Peyer's patch (tissue), 4 donors: ENCODE results near the gene CHD9.

Source experiments
- POLR2A ChIP-seq, 2 donors: fragments of 450-650 bp; IDR thresholded peaks; one replicate each; pipeline ENCODE4 v1.5.1; 2017; ENCODE audit warnings: antibody characterized with exemption in 2 of 2, mild to moderate bottlenecking in 2 of 2, moderate library complexity in 2 of 2
- TF ChIP-seq, protein P1 (sequence below), 6 experiments: fragments of 450-650 bp in 4 of 6; fragments of 200-600 bp in 2 of 6; sonication (generic) in 1 of 6; IDR thresholded peaks; one replicate each; pipeline ENCODE4 v1.5.1; 2017 to 2019; ENCODE audit warnings: antibody characterized with exemption in 6 of 6, mild to moderate bottlenecking in 3 of 6, moderate library complexity in 1 of 6

DNA sequence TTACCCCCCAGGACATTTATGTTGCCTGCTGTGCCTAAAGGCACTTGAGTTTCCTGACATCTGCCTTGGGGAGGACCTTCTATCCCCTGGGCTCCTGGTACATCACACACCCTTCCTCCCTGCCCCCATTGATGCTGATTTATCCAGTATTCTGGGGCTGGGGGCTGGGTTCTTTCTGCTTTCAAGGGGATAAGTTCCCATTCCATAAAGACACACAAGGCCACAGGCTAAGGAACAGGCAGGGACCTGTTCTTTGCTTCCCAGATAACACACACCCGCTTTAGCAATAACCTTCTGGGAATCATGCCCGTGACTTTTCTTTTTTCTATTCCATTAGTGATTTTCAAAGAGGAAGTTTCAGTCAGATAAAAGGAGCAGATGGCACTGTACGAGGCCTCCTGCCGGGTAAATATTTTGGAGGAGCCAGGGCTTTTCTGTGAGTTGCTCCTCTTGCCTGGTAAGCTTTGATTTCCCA lies 30.6 kb downstream of the CHD9 start:
- TF ChIP-seq, protein P1, sequence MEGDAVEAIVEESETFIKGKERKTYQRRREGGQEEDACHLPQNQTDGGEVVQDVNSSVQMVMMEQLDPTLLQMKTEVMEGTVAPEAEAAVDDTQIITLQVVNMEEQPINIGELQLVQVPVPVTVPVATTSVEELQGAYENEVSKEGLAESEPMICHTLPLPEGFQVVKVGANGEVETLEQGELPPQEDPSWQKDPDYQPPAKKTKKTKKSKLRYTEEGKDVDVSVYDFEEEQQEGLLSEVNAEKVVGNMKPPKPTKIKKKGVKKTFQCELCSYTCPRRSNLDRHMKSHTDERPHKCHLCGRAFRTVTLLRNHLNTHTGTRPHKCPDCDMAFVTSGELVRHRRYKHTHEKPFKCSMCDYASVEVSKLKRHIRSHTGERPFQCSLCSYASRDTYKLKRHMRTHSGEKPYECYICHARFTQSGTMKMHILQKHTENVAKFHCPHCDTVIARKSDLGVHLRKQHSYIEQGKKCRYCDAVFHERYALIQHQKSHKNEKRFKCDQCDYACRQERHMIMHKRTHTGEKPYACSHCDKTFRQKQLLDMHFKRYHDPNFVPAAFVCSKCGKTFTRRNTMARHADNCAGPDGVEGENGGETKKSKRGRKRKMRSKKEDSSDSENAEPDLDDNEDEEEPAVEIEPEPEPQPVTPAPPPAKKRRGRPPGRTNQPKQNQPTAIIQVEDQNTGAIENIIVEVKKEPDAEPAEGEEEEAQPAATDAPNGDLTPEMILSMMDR (IDR thresholded peaks at IDR 0.05), result no peak
- no peak for TF ChIP-seq POLR2A (IDR thresholded peaks at IDR 0.05)
